NCI-H2107 treated with DMSO at 0.1 percent for 48 hours (cell line): Measurements from ENCODE around the gene ZDHHC16.
"Not testable (repeated sequence)": the region's sequence is repeated elsewhere in the genome, so short reads cannot be mapped to it uniquely, and the experiment has no call there.

Source experiments
- DNase-seq: peaks from one replicate; lab custom pipeline; 2025; ENCODE audit not compliant: unreplicated experiment; lab: John Stamatoyannopoulos, UW

The ZDHHC16 gene

GRCh38 chr10:97434055-97434454, 11.9 kb upstream of the ZDHHC16 start:
- no peak for DNase-seq

- no peak for DNase-seq
These were observed 11.4 kb upstream of the ZDHHC16 start for GRCh38 chr10:97434557-97434956.

- DNase-seq: no peak
These were observed 10.8 kb upstream of the ZDHHC16 start for GRCh38 chr10:97435211-97435610.

GRCh38 chr10:97442277-97442676, 3.7 kb upstream of the ZDHHC16 start:
- no peak for DNase-seq

- DNase-seq: no peak
These were observed 1.8 kb upstream of the ZDHHC16 start for GRCh38 chr10:97444212-97444611.

GRCh38 chr10:97445357-97445721, 636 bp upstream of the ZDHHC16 start:
- DNase-seq: no peak

GRCh38 chr10:97450828-97451227, 4.9 kb downstream of the ZDHHC16 start:
- DNase-seq: no peak

- DNase-seq: no peak
These were observed 5.6 kb downstream of the ZDHHC16 start for GRCh38 chr10:97451605-97452004.

- DNase-seq: no peak
These were observed 6.4 kb downstream of the ZDHHC16 start for GRCh38 chr10:97452352-97452751.

GRCh38 chr10:97454330-97455036, 8.5 kb downstream of the ZDHHC16 start:
- DNase-seq: no peak

- DNase-seq: no peak
These were observed 10.2 kb downstream of the ZDHHC16 start for GRCh38 chr10:97456034-97456685.

- DNase-seq: no peak
These were observed 10.7 kb downstream of the ZDHHC16 start for GRCh38 chr10:97456686-97457065.

GRCh38 chr10:97459111-97459510, 13.1 kb downstream of the ZDHHC16 start:
- no peak for DNase-seq

GRCh38 chr10:97459933-97460332, 14.0 kb downstream of the ZDHHC16 start:
- no peak for DNase-seq

GRCh38 chr10:97462309-97462708, 16.3 kb downstream of the ZDHHC16 start:
- DNase-seq: no peak

GRCh38 chr10:97463363-97464132, 17.6 kb downstream of the ZDHHC16 start:
- peak; percentile 73 for DNase-seq

GRCh38 chr10:97464226-97464625, 18.3 kb downstream of the ZDHHC16 start:
- no peak for DNase-seq

- DNase-seq: no peak
These were observed 20.0 kb downstream of the ZDHHC16 start for GRCh38 chr10:97465982-97466381.

GRCh38 chr10:97466755-97467154, 20.8 kb downstream of the ZDHHC16 start:
- no peak for DNase-seq

- DNase-seq: peak; percentile 9
These were observed 22.2 kb downstream of the ZDHHC16 start for GRCh38 chr10:97468162-97468561.

GRCh38 chr10:97468781-97469180, 22.8 kb downstream of the ZDHHC16 start:
- DNase-seq: not testable (repeated sequence)

GRCh38 chr10:97474918-97475317, 28.9 kb downstream of the ZDHHC16 start:
- no peak for DNase-seq
